HL-60 (cell line): ENCODE results near the gene PHF5A.

Experiments
- CTCF ChIP-seq: IDR thresholded peaks from one replicate; pipeline ENCODE4 v1.5.1; 2011; ENCODE audit warnings: low read length, control low read depth, inconsistent platforms; ENCODE audit not compliant: insufficient read depth
- POLR2AphosphoS5 ChIP-seq: IDR thresholded peaks from 2 replicates; pipeline ENCODE4 v1.6.1; 2012; ENCODE audit warnings: low read depth
- TF ChIP-seq, protein P1 (sequence below): IDR thresholded peaks from 2 replicates; pipeline ENCODE4 v1.6.1; 2012; ENCODE audit warnings: low read depth; ENCODE audit not compliant: insufficient replicate concordance

GRCh38 chr22:41491374-41492100 lies 23.0 kb upstream of the PHF5A start:
- TF ChIP-seq CTCF, result no peak
- TF ChIP-seq POLR2AphosphoS5, result no peak
- TF ChIP-seq, protein P1, sequence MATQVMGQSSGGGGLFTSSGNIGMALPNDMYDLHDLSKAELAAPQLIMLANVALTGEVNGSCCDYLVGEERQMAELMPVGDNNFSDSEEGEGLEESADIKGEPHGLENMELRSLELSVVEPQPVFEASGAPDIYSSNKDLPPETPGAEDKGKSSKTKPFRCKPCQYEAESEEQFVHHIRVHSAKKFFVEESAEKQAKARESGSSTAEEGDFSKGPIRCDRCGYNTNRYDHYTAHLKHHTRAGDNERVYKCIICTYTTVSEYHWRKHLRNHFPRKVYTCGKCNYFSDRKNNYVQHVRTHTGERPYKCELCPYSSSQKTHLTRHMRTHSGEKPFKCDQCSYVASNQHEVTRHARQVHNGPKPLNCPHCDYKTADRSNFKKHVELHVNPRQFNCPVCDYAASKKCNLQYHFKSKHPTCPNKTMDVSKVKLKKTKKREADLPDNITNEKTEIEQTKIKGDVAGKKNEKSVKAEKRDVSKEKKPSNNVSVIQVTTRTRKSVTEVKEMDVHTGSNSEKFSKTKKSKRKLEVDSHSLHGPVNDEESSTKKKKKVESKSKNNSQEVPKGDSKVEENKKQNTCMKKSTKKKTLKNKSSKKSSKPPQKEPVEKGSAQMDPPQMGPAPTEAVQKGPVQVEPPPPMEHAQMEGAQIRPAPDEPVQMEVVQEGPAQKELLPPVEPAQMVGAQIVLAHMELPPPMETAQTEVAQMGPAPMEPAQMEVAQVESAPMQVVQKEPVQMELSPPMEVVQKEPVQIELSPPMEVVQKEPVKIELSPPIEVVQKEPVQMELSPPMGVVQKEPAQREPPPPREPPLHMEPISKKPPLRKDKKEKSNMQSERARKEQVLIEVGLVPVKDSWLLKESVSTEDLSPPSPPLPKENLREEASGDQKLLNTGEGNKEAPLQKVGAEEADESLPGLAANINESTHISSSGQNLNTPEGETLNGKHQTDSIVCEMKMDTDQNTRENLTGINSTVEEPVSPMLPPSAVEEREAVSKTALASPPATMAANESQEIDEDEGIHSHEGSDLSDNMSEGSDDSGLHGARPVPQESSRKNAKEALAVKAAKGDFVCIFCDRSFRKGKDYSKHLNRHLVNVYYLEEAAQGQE, result no peak
